B cell (primary cell): Measurements from ENCODE around the gene PRDX2. TPM values are rescaled to one million over a fixed set of nuclear protein-coding genes. Genes with fewer than 3 reads are reported as not detected.

Experiments
- ATAC-seq: fragments of 200-7000 bp; cut with Tn5 transposase; one replicate; pipeline ENCODE4 v1.10.0; 2021; ENCODE audit warnings: low read depth, mild to moderate bottlenecking, moderate number of reproducible peaks, moderate library complexity
- CTCF ChIA-PET: fragments of 350-600 bp; sonication (Branson Sonifier 250); formaldehyde crosslinking; loops from one replicate; lab custom pipeline; 2021; ENCODE audit warnings: antibody characterized with exemption, inconsistent platforms; lab: Charles Lee
- POLR2A ChIA-PET: fragments of 350-600 bp; sonication (Branson Sonifier 250); formaldehyde crosslinking; loops from one replicate; lab custom pipeline; 2021; ENCODE audit warnings: antibody characterized with exemption; lab: Charles Lee
- DNase-seq: peaks from one replicate; pipeline ENCODE4 v3.0.0; 2013
- H2AFZ ChIP-seq: 2 replicates; pipeline ENCODE4 v1.6.1; 2012; ENCODE audit warnings: mild to moderate bottlenecking, low read depth, low read length; ENCODE audit not compliant: insufficient read depth, poor library complexity, severe bottlenecking
- H3K27ac ChIP-seq, 2 donors: 1 replicate in 1 of 2; 2 replicates in 1 of 2; pipeline ENCODE4 v1.5.1; 2012 to 2013; ENCODE audit warnings: low read length in 2 of 2, mild to moderate bottlenecking in 2 of 2, moderate library complexity in 1 of 2
- H3K27me3 ChIP-seq, 4 experiments: fragments of 200-600 bp in 1 of 4; sonication (generic) in 1 of 4; replicated peaks in 1 of 4; 1 replicate in 2 of 4; 2 replicates in 2 of 4; pipeline versions ENCODE4 v1.6.1 to v1.7.0; 2013 to 2016; ENCODE audit warnings: low read length in 3 of 4, mild to moderate bottlenecking in 2 of 4, mixed read lengths in 1 of 4, moderate library complexity in 1 of 4; ENCODE audit not compliant: insufficient read depth in 4 of 4, control insufficient read depth in 3 of 4; ENCODE audit errors: control extremely low read depth in 1 of 4
- H3K36me3 ChIP-seq, 2 experiments: replicated peaks in 1 of 2; 1 replicate in 1 of 2; 2 replicates in 1 of 2; pipeline versions ENCODE4 v1.6.1 to v1.7.1; 2013; ENCODE audit warnings: low read length in 1 of 2; ENCODE audit not compliant: insufficient read depth in 2 of 2, control insufficient read depth in 1 of 2; ENCODE audit errors: control extremely low read depth in 1 of 2, extremely low read depth in 1 of 2
- H3K4me1 ChIP-seq, 2 donors: fragments of 200-600 bp in 1 of 2; sonication (generic) in 1 of 2; 1 replicate in 1 of 2; 2 replicates in 1 of 2; pipeline versions ENCODE4 v1.5.1 to v1.6.1; 2013 to 2017; ENCODE audit warnings: low read length in 2 of 2; ENCODE audit not compliant: control insufficient read depth in 2 of 2, insufficient read depth in 2 of 2
- H3K4me2 ChIP-seq: replicated peaks from 2 replicates; pipeline ENCODE3; 2012; ENCODE audit warnings: mild to moderate bottlenecking, low read depth, low read length; ENCODE audit not compliant: poor library complexity, severe bottlenecking
- H3K4me3 ChIP-seq, 5 experiments: fragments of 200-600 bp in 1 of 5; sonication (generic) in 1 of 5; 1 replicate in 3 of 5; 2 replicates in 2 of 5; pipeline versions ENCODE4 v1.5.1 to v1.7.0; 2011 to 2016; ENCODE audit warnings: low read length in 4 of 5, mild to moderate bottlenecking in 4 of 5, low read depth in 2 of 5, control low read depth in 1 of 5, moderate library complexity in 1 of 5; ENCODE audit not compliant: insufficient read depth in 1 of 5; ENCODE audit errors: control extremely low read depth in 1 of 5, extremely low read depth in 1 of 5
- H3K79me2 ChIP-seq: fragments of 200-600 bp; sonication (generic); one replicate; pipeline ENCODE4 v1.6.0; 2016; ENCODE audit warnings: low read length; ENCODE audit not compliant: control insufficient read depth, insufficient read depth
- H3K9ac ChIP-seq: fragments of 200-600 bp; sonication (generic); 2 replicates; pipeline ENCODE4 v1.6.1; 2017; ENCODE audit warnings: mild to moderate bottlenecking, low read length, moderate library complexity
- H3K9me3 ChIP-seq, 3 donors: one replicate each; pipeline versions ENCODE4 v1.6.1 to v1.7.1; 2013; ENCODE audit warnings: low read length in 2 of 3; ENCODE audit not compliant: control insufficient read depth in 2 of 3, insufficient read depth in 1 of 3; ENCODE audit errors: control extremely low read depth in 1 of 3
- H4K20me1 ChIP-seq: 2 replicates; pipeline ENCODE4 v1.6.0; 2012; ENCODE audit warnings: mild to moderate bottlenecking, low read length; ENCODE audit not compliant: insufficient read depth, control insufficient read depth, poor library complexity, severe bottlenecking
- H3K27ac Mint-ChIP-seq: one replicate; pipeline ENCODE4 v1.8.0; 2021; ENCODE audit warnings: mixed read lengths
- H3K27me3 Mint-ChIP-seq: one replicate; pipeline ENCODE4 v1.8.0; 2021; ENCODE audit warnings: mixed read lengths
- H3K4me1 Mint-ChIP-seq: one replicate; pipeline ENCODE4 v1.8.0; 2021; ENCODE audit warnings: mixed read lengths
- H3K4me3 Mint-ChIP-seq: one replicate; pipeline ENCODE4 v1.8.0; 2021; ENCODE audit warnings: mixed read lengths
- H3K9me3 Mint-ChIP-seq: one replicate; pipeline ENCODE4 v1.8.0; 2022; ENCODE audit warnings: mixed read lengths; ENCODE audit not compliant: insufficient read depth
- EZH2 ChIP-seq: IDR thresholded peaks from 2 replicates; pipeline ENCODE4 v1.6.1; 2012; ENCODE audit warnings: borderline replicate concordance, low read depth, mild to moderate bottlenecking, moderate library complexity, low read length; ENCODE audit not compliant: insufficient read depth, poor library complexity, severe bottlenecking
- WGBS: methylation state at CpG from one replicate; pipeline ENCODE4 v1.1.5; 2013; ENCODE audit warnings: missing lambda C conversion rate; ENCODE audit not compliant: insufficient coverage; 5-methylcytosine and 5-hydroxymethylcytosine counted together
- intact Hi-C: fragments of 100-400 bp; cut with micrococcal nuclease; formaldehyde crosslinking; loops from one replicate; pipeline ENCODE4 v1.10.0; 2022
- polyA plus RNA-seq: library from polyadenylated mRNA; depleted of rRNA; stranded (reverse); fragments of >200 nt; gene quantifications from 2 replicates; pipeline ENCODE4 v1.2.3, GENCODE V29; 2012
- total RNA-seq, 2 donors: library from RNA; stranded (reverse); fragments of 120-200 nt in 1 of 2; gene quantifications; 1 replicate in 1 of 2; 2 replicates in 1 of 2; pipeline versions ENCODE4 v1.2.3 to v1.2.4, GENCODE V29; 2013 to 2022
- TF ChIP-seq, protein P1 (sequence below): fragments of 200-600 bp; IDR thresholded peaks from one replicate; pipeline ENCODE4 v1.8.0; 2022; ENCODE audit warnings: antibody characterized with exemption, mild to moderate bottlenecking

The PRDX2 gene
- total and polyA plus RNA-seq, 2 donors (not counting 1 experiment from before 2014, with no cell fraction given): 45.5 to 66.1 TPM

DNA sequence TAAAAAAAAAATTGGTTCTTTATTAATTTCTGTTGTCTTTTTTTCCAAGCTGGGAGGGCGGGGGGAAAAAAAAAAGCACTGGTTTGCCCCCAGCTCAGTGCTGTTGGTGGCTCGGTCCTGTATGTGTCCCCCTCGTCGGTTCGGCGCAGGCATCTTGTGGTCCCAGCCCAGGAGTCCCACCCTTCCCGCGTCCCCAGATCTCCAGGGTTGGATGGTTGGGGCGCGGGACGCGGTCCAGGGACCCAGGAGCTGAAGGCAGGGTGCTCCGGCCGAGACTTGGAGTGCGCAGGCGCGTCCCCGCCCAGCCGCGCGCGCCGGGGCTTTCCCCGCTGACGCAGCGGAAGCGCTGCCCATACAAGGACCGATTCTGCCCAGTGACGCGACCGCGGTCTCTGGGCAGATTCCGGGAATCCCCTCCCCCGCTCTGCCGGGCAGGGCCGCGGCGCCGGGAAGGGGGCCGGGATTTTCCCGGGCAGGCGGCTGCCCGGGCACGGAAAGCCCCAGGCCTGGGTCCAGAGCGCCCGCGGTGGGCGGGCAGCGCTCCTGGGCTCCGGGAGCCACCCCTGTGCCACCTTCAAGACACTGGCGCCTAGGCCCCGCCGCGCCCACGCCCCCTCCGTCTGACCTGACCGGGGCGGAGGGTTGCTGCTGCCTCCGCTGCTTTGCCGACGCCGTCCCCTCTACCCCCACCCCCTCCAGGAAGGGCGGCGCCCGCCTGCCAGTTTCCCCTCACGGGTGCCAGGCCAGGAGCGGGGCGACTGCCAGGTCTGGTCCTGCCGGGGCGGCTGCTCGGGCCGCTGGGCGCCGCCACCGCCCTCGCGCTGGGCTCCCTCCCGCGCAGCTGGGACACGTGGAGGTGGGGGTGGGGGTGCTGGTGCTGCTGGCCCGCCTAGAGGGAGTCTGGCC lies 8.1 kb downstream of the PRDX2 start:
- intact Hi-C loops: loop anchor here (5.0 kb wide), 3 partner anchors 61 to 1044 kb away; partner anchors contain the start of genes TRIR, ZNF490 and ZNF791

More for the DNA sequence above, 8.1 kb downstream of the PRDX2 start:
- Histone ChIP-seq H3K9me3 (no peaks in the 10 kb centered on the region), H3K4me2 (peak overlapping the region; percentile 91), H3K9ac (peak overlapping the region; percentile 86), H3K79me2 (peaks cover 25% of the 10 kb centered on the region), H3K4me3 (peak overlapping the region; percentile 86 to 99 (median 97)), H3K36me3 (peaks cover 0 to 4% of the 10 kb centered on the region in 2 experiments), H3K27ac (peak overlapping the region; percentile 95 to 97), H3K4me1 (peaks cover 29 to 44% of the 10 kb centered on the region in 2 donors), H3K27me3 (no peaks in the 10 kb centered on the region), H4K20me1 (peaks cover 19% of the 10 kb centered on the region), H2AFZ (no peak overlapping the region)
- WGBS: under 1% methylated on average over 80 of the region's 81 CpGs
- peak overlapping the region; percentile 99 for H3K27ac Mint-ChIP-seq
- no peaks in the 10 kb centered on the region for H3K27me3 Mint-ChIP-seq
- ChIA-PET POLR2A (interaction anchor here (0.5 to 6.8 kb wide), 16 partner anchors 11 to 362 kb away, joined by 3 to 233 read pairs (median 7); partner anchors contain the start of genes DHPS, GCDH, GET3 and HOOK2), CTCF (interaction anchor here (0.6 to 17.9 kb wide), 5 partner anchors 13 to 241 kb away, joined by 3 to 1147 read pairs (median 4); partner anchors contain the start of genes HOOK2 and RNASEH2A)
- no peak for TF ChIP-seq EZH2
- TF ChIP-seq, protein P1, sequence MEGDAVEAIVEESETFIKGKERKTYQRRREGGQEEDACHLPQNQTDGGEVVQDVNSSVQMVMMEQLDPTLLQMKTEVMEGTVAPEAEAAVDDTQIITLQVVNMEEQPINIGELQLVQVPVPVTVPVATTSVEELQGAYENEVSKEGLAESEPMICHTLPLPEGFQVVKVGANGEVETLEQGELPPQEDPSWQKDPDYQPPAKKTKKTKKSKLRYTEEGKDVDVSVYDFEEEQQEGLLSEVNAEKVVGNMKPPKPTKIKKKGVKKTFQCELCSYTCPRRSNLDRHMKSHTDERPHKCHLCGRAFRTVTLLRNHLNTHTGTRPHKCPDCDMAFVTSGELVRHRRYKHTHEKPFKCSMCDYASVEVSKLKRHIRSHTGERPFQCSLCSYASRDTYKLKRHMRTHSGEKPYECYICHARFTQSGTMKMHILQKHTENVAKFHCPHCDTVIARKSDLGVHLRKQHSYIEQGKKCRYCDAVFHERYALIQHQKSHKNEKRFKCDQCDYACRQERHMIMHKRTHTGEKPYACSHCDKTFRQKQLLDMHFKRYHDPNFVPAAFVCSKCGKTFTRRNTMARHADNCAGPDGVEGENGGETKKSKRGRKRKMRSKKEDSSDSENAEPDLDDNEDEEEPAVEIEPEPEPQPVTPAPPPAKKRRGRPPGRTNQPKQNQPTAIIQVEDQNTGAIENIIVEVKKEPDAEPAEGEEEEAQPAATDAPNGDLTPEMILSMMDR: no peak
- H3K4me3 Mint-ChIP-seq: peak overlapping the region; percentile 97
- ATAC-seq (peak; percentile 25), DNase-seq (peak; percentile 99)
- peaks cover 38% of the 10 kb centered on the region for H3K4me1 Mint-ChIP-seq
- no peaks in the 10 kb centered on the region for H3K9me3 Mint-ChIP-seq
